Neural cell (in vitro differentiated cells): ENCODE results near the gene USP36. TPM values are rescaled to one million over a fixed set of nuclear protein-coding genes. Genes with fewer than 3 reads are reported as not detected.
"Not testable (repeated sequence)": the region's sequence is repeated elsewhere in the genome, so short reads cannot be mapped to it uniquely, and the experiment has no call there.

Experiments used
- H2AFZ ChIP-seq: fragments of 200-600, 300-800 bp; sonication (generic), shearing (Covaris generic); 2 replicates; pipeline ENCODE4 v1.6.0; 2014; ENCODE audit warnings: low read depth, mild to moderate bottlenecking, antibody characterized with exemption, low read length, moderate library complexity
- H3F3A ChIP-seq: fragments of 200-600 bp; shearing (Covaris generic); 2 replicates; pipeline ENCODE4 v1.6.1; 2016; ENCODE audit warnings: mild to moderate bottlenecking, moderate library complexity, mixed read lengths, antibody characterized with exemption, low read length; ENCODE audit not compliant: insufficient read depth, poor library complexity, severe bottlenecking
- H3K27ac ChIP-seq: fragments of 200-600, 300-800 bp; sonication (generic), shearing (Covaris generic); 2 replicates; pipeline ENCODE4 v1.5.1; 2014; ENCODE audit warnings: mild to moderate bottlenecking, low read length, moderate library complexity
- H3K27me3 ChIP-seq: fragments of 300-800, 200-600 bp; sonication (generic), shearing (Covaris generic); 2 replicates; pipeline ENCODE4 v1.6.0; 2014; ENCODE audit warnings: mild to moderate bottlenecking, low read depth, low read length, moderate library complexity; ENCODE audit not compliant: insufficient read depth
- H3K36me3 ChIP-seq: fragments of 300-800, 200-600 bp; sonication (generic), shearing (Covaris generic); 2 replicates; pipeline ENCODE4 v1.5.1; 2014; ENCODE audit warnings: mild to moderate bottlenecking, antibody characterized with exemption, low read length, moderate library complexity; ENCODE audit not compliant: insufficient read depth
- H3K4me2 ChIP-seq: fragments of 300-800, 200-600 bp; sonication (generic), shearing (Covaris generic); 2 replicates; pipeline ENCODE4 v1.6.0; 2014; ENCODE audit warnings: mild to moderate bottlenecking, low read length
- H3K4me3 ChIP-seq: fragments of 300-800, 200-600 bp; sonication (generic), shearing (Covaris generic); 2 replicates; pipeline ENCODE4 v1.5.1; 2014; ENCODE audit warnings: mild to moderate bottlenecking, low read length, moderate library complexity
- H3K79me2 ChIP-seq: fragments of 200-600 bp; shearing (Covaris generic); replicated peaks from 2 replicates; pipeline ENCODE4 v1.6.0; 2014; ENCODE audit warnings: mild to moderate bottlenecking, low read length, moderate library complexity; ENCODE audit not compliant: insufficient read depth
- H3K9ac ChIP-seq: fragments of 300-800, 200-600 bp; sonication (generic), shearing (Covaris generic); 2 replicates; pipeline ENCODE4 v1.6.1; 2016; ENCODE audit warnings: mild to moderate bottlenecking, low read length, mixed read lengths
- H3K9me2 ChIP-seq: fragments of 200-600 bp; shearing (Covaris generic); 2 replicates; pipeline ENCODE4 v1.6.1; 2016; ENCODE audit warnings: mild to moderate bottlenecking, low read length, mixed read lengths; ENCODE audit not compliant: insufficient read depth
- H3K9me3 ChIP-seq: fragments of 200-600, 300-800 bp; sonication (generic), shearing (Covaris generic); 2 replicates; pipeline ENCODE4 v1.6.1; 2016; ENCODE audit warnings: mild to moderate bottlenecking, mixed run types, low read length, moderate library complexity, mixed read lengths
- H4K20me1 ChIP-seq: fragments of 200-600 bp; shearing (Covaris generic); 2 replicates; pipeline ENCODE4 v1.6.1; 2016; ENCODE audit warnings: mild to moderate bottlenecking, mixed run types; ENCODE audit not compliant: insufficient read depth
- CTCF ChIP-seq: fragments of 450-650 bp; IDR thresholded peaks from 2 replicates; pipeline ENCODE4 v1.5.1; 2014; ENCODE audit warnings: antibody characterized with exemption, mild to moderate bottlenecking, moderate library complexity; ENCODE audit not compliant: poor library complexity, severe bottlenecking
- EP300 ChIP-seq: fragments of 450-650 bp; conservative IDR thresholded peaks from 2 replicates; pipeline ENCODE4 v1.6.1; 2014; ENCODE audit warnings: antibody characterized with exemption, mild to moderate bottlenecking, moderate library complexity; ENCODE audit not compliant: poor library complexity, severe bottlenecking
- EZH2 ChIP-seq: fragments of 200-600, 300-800 bp; shearing (Covaris generic), sonication (generic); IDR thresholded peaks from 2 replicates; pipeline ENCODE4 v1.6.1; 2014; ENCODE audit warnings: antibody characterized with exemption, low read length, borderline replicate concordance, mild to moderate bottlenecking; ENCODE audit not compliant: insufficient read depth, poor library complexity, severe bottlenecking
- MXI1 ChIP-seq: fragments of 450-650 bp; conservative IDR thresholded peaks from 2 replicates; pipeline ENCODE4 v1.6.1; 2014; ENCODE audit warnings: antibody characterized with exemption, mild to moderate bottlenecking; ENCODE audit not compliant: poor library complexity, severe bottlenecking
- POLR2AphosphoS5 ChIP-seq: IDR thresholded peaks from 2 replicates; pipeline ENCODE4 v1.6.1; 2012
- RAD21 ChIP-seq: fragments of 450-650 bp; conservative IDR thresholded peaks from 2 replicates; pipeline ENCODE4 v1.6.1; 2014; ENCODE audit warnings: antibody characterized with exemption, mild to moderate bottlenecking, moderate library complexity
- REST ChIP-seq: IDR thresholded peaks from 2 replicates; pipeline ENCODE4 v1.6.1; 2012; ENCODE audit warnings: borderline replicate concordance
- SMC3 ChIP-seq: fragments of 450-650 bp; conservative IDR thresholded peaks from 2 replicates; pipeline ENCODE4 v1.6.1; 2014; ENCODE audit warnings: antibody characterized with exemption, mild to moderate bottlenecking, moderate library complexity; ENCODE audit not compliant: poor library complexity
- TAF1 ChIP-seq: IDR thresholded peaks from 2 replicates; pipeline ENCODE4 v1.6.1; 2012; ENCODE audit warnings: low read depth
- polyA plus RNA-seq: library from polyadenylated mRNA; depleted of rRNA; stranded (reverse); fragments of >200 nt; gene quantifications from 2 replicates; pipeline ENCODE4 v1.2.3, GENCODE V29; 2014

USP36 gene
- polyA plus RNA-seq, 1 donor from 2014 or later, result 14.4 TPM

- Histone ChIP-seq H3K4me2 (no peak overlapping the region), H3K9me2 (no peaks in the 10 kb centered on the region), H4K20me1 (no peaks in the 10 kb centered on the region), H3K9me3 (no peaks in the 10 kb centered on the region), H3K27ac (no peak overlapping the region), H3K4me3 (peak overlapping the region; percentile 41), H3K79me2 (peaks cover 27% of the 10 kb centered on the region), H3K9ac (no peak overlapping the region), H3K27me3 (no peaks in the 10 kb centered on the region), H3F3A (no peaks in the 10 kb centered on the region), H3K36me3 (no peaks in the 10 kb centered on the region), H2AFZ (no peak overlapping the region)
- no peak for TF ChIP-seq POLR2AphosphoS5
- no peak for TF ChIP-seq EZH2
- TF ChIP-seq RAD21, result no peak
- no peak for TF ChIP-seq MXI1
- TF ChIP-seq TAF1, result no peak
- no peak for TF ChIP-seq SMC3
- TF ChIP-seq CTCF, result no peak
Measured at GRCh38 chr17:78779850-78780249, 60.8 kb downstream of the USP36 start.

GRCh38 chr17:78779286-78779651 lies 61.3 kb downstream of the USP36 start:
- not testable (repeated sequence) for H3K9ac ChIP-seq, H3K9me2 ChIP-seq, H3K36me3 ChIP-seq, H3K27me3 ChIP-seq, H4K20me1 ChIP-seq, H3K4me2 ChIP-seq, H3K27ac ChIP-seq, H3F3A ChIP-seq, H2AFZ ChIP-seq, H3K9me3 ChIP-seq, H3K4me3 ChIP-seq
- peaks cover 27% of the 10 kb centered on the region for H3K79me2 ChIP-seq

GRCh38 chr17:78777881-78778280 lies 62.7 kb downstream of the USP36 start:
- TF ChIP-seq POLR2AphosphoS5 (no peak), TAF1 (no peak), CTCF (no peak), EP300 (no peak), EZH2 (no peak), SMC3 (no peak), RAD21 (no peak), REST (no peak), MXI1 (no peak)
- H3K27ac ChIP-seq, result no peak overlapping the region
- H3K27me3 ChIP-seq, result no peaks in the 10 kb centered on the region
- no peaks in the 10 kb centered on the region for H3K9me2 ChIP-seq
- H2AFZ ChIP-seq, result no peak overlapping the region
- no peak overlapping the region for H3K9ac ChIP-seq
- no peaks in the 10 kb centered on the region for H3F3A ChIP-seq
- no peak overlapping the region for H3K4me3 ChIP-seq
- no peak overlapping the region for H3K4me2 ChIP-seq
- no peaks in the 10 kb centered on the region for H3K9me3 ChIP-seq
- H4K20me1 ChIP-seq, result no peaks in the 10 kb centered on the region
- H3K79me2 ChIP-seq, result peaks cover 27% of the 10 kb centered on the region
- H3K36me3 ChIP-seq, result no peaks in the 10 kb centered on the region
